Spinal cord (tissue), 10 donors: Measurements from ENCODE around the gene BCLAF1. TPM values are rescaled to one million over a fixed set of nuclear protein-coding genes. Genes with fewer than 3 reads are reported as not detected.
"Not testable (repeated sequence)": the region's sequence is repeated elsewhere in the genome, so short reads cannot be mapped to it uniquely, and the experiment has no call there.

ENCODE experiments used
- DNase-seq, 6 donors: peaks; one replicate each; pipeline versions ENCODE4 v3.0.0 to v3.0.0-alpha.2; 2013 to 2015; ENCODE audit warnings: low spot score in 6 of 6, low read depth in 4 of 6
- H3K27ac ChIP-seq: one replicate; pipeline ENCODE4 v1.5.1; 2013; ENCODE audit warnings: low read depth, low read length, control low read depth
- H3K27me3 ChIP-seq: one replicate; pipeline ENCODE4 v1.6.1; 2013; ENCODE audit warnings: low read length; ENCODE audit not compliant: control insufficient read depth, insufficient read depth
- H3K36me3 ChIP-seq: one replicate; pipeline ENCODE4 v1.6.1; 2013; ENCODE audit warnings: low read length; ENCODE audit not compliant: control insufficient read depth, insufficient read depth
- H3K4me1 ChIP-seq: one replicate; pipeline ENCODE4 v1.6.1; 2013; ENCODE audit warnings: low read length; ENCODE audit not compliant: control insufficient read depth, insufficient read depth
- H3K4me3 ChIP-seq: one replicate; pipeline ENCODE4 v1.5.1; 2013; ENCODE audit warnings: low read depth, low read length, control low read depth
- H3K9me3 ChIP-seq: one replicate; pipeline ENCODE4 v1.6.1; 2013; ENCODE audit warnings: low read length; ENCODE audit not compliant: control insufficient read depth, insufficient read depth
- WGBS: methylation state at CpG from one replicate; pipeline ENCODE4 v1.1.5; 2013; ENCODE audit warnings: missing lambda C conversion rate; ENCODE audit not compliant: insufficient coverage; 5-methylcytosine and 5-hydroxymethylcytosine counted together
- polyA plus RNA-seq, 2 donors: library from polyadenylated mRNA; unstranded; fragments of 120-200 nt; gene quantifications; one replicate each; pipeline ENCODE4 v1.2.1, GENCODE V29; 2013; ENCODE audit not compliant: insufficient read length in 2 of 2
- total RNA-seq, 2 donors: library from RNA; depleted of rRNA in 1 of 2; stranded (reverse); fragments of 120-200 nt in 1 of 2; fragments of >200 nt in 1 of 2; gene quantifications; one replicate each; pipeline versions ENCODE4 v1.2.3 to v1.2.4, GENCODE V29; 2013 to 2014
- donor health status: healthy.

Gene BCLAF1
- total and polyA plus RNA-seq, 4 donors, result 109 to 255 (median 187) TPM

- Histone ChIP-seq H3K4me1 (no peaks in the 10 kb centered on the region), H3K27me3 (no peaks in the 10 kb centered on the region), H3K27ac (no peak overlapping the region), H3K9me3 (no peaks in the 10 kb centered on the region), H3K36me3 (no peaks in the 10 kb centered on the region), H3K4me3 (no peak overlapping the region)
- WGBS, result 100% methylated on average over 1 of the region's 4 CpGs
- DNase-seq, result no peak
Measured at GRCh38 chr6:136315594-136315993, 25.9 kb upstream of the BCLAF1 start.

GRCh38 chr6:136312975-136313374 lies 23.3 kb upstream of the BCLAF1 start:
- no peak overlapping the region for H3K27ac ChIP-seq
- no peaks in the 10 kb centered on the region for H3K9me3 ChIP-seq
- no CpG with 5 or more reads among the region's 3 CpGs for WGBS
- H3K36me3 ChIP-seq, result no peaks in the 10 kb centered on the region
- H3K4me1 ChIP-seq, result no peaks in the 10 kb centered on the region
- DNase-seq, result no peak
- H3K4me3 ChIP-seq, result no peak overlapping the region
- no peaks in the 10 kb centered on the region for H3K27me3 ChIP-seq

DNA sequence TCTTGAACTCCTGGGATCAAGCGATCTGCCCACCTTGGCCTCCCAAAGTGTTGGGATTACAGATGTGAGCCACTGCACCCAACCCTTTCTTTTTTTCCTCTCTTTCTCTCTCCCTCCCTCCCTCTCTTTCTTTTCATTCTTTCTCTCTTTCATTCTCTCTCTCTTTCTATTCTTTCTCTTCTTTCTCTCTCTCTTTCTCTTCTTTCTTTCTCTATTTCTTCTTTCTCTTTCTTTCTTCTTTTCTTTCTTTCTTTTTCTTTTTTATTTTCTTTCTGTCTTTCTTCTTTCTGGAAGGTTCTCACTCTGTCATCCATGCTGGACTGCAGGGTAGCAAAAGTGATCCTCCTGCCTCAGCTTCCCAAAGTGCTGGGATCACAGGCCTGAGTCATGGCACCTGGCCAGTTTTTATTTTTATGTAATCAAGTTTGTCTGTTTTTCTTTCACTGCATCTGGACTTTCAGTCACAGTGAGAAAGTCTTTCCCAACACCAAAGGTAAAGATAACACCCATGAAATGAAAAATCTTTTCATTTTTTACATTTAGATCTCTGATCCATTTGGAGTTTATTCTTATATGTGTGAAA lies 20.2 kb upstream of the BCLAF1 start:
- H3K36me3 ChIP-seq, result no peaks in the 10 kb centered on the region
- no peaks in the 10 kb centered on the region for H3K9me3 ChIP-seq
- DNase-seq, result no peak
- H3K4me1 ChIP-seq, result peaks cover 11% of the 10 kb centered on the region
- 92% methylated on average over 1 of the region's 1 CpG for WGBS
- H3K27me3 ChIP-seq, result no peaks in the 10 kb centered on the region
- H3K4me3 ChIP-seq, result no peak overlapping the region
- no peak overlapping the region for H3K27ac ChIP-seq

DNA sequence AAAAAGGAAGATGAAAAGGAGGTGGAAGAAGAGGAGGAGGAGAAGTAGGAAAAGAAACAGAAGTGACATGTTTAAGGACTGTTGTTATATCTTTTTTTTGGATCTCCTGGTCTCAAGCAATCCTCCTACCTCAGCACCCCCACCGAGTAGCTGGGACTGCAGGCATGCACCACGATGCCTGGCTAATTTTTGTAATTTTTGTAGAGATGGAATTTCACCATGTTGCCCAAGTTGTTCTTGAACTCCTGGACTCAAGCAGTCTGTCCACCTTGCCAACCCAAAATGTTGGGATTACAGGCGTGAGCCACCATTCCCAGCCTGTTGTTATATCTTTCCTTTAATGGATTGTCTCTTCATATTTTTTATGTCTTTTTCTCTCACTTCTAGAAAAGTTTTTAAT lies 19.5 kb upstream of the BCLAF1 start:
- Histone ChIP-seq H3K27ac (no peak overlapping the region), H3K4me3 (no peak overlapping the region), H3K27me3 (no peaks in the 10 kb centered on the region), H3K4me1 (peaks cover 11% of the 10 kb centered on the region), H3K36me3 (no peaks in the 10 kb centered on the region), H3K9me3 (no peaks in the 10 kb centered on the region)
- no peak for DNase-seq
- no CpG with 5 or more reads among the region's 3 CpGs for WGBS

- H3K4me3 ChIP-seq, H3K27me3 ChIP-seq, H3K36me3 ChIP-seq, H3K27ac ChIP-seq, H3K9me3 ChIP-seq, DNase-seq: not testable (repeated sequence)
- WGBS, result no CpG with 5 or more reads among the region's 1 CpG
- peaks cover 11% of the 10 kb centered on the region for H3K4me1 ChIP-seq
Measured at GRCh38 chr6:136308469-136308868, 18.8 kb upstream of the BCLAF1 start.

GRCh38 chr6:136307351-136307750 lies 17.7 kb upstream of the BCLAF1 start:
- Histone ChIP-seq H3K27ac (no peak overlapping the region), H3K4me3 (no peak overlapping the region), H3K36me3 (no peaks in the 10 kb centered on the region), H3K27me3 (no peaks in the 10 kb centered on the region), H3K9me3 (no peaks in the 10 kb centered on the region), H3K4me1 (peaks cover 11% of the 10 kb centered on the region)
- DNase-seq, result no peak

- WGBS, result no CpG with 5 or more reads among the region's 1 CpG
- H3K4me1 ChIP-seq, result peaks cover 11% of the 10 kb centered on the region
- DNase-seq, result peak in 2 of 6 donors; percentile 56 to 63
- H3K9me3 ChIP-seq, result no peaks in the 10 kb centered on the region
- no peaks in the 10 kb centered on the region for H3K36me3 ChIP-seq
- no peak overlapping the region for H3K4me3 ChIP-seq
- no peaks in the 10 kb centered on the region for H3K27me3 ChIP-seq
- peak overlapping the region; percentile 29 for H3K27ac ChIP-seq
Measured at GRCh38 chr6:136306466-136306865, 16.8 kb upstream of the BCLAF1 start.

GRCh38 chr6:136304410-136304809 lies 14.8 kb upstream of the BCLAF1 start:
- Histone ChIP-seq H3K36me3 (no peaks in the 10 kb centered on the region), H3K4me3 (no peak overlapping the region), H3K9me3 (no peaks in the 10 kb centered on the region), H3K27ac (no peak overlapping the region), H3K27me3 (no peaks in the 10 kb centered on the region), H3K4me1 (peaks cover 11% of the 10 kb centered on the region)
- DNase-seq, result no peak
- 95% methylated on average over 4 of the region's 4 CpGs for WGBS

DNA sequence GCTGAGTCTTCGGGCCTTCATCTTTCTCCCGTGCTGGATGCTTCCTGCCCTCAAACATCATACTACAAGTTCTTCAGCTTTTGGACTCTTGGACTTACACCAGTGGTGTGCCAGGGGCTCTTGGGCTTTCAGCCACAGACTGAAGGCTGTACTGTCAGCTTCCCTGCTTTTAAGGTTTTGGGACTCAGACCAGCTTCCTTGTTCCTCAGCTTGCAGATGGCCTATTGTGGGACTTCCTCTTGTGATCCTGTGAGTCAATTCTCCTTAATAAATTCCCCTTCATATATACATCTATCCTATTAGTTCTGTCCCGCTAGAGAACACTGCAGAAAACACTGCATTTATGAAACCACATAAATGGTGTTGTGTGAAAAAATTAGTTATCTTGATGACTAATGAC lies 13.9 kb upstream of the BCLAF1 start:
- H3K27ac ChIP-seq, result no peak overlapping the region

DNA sequence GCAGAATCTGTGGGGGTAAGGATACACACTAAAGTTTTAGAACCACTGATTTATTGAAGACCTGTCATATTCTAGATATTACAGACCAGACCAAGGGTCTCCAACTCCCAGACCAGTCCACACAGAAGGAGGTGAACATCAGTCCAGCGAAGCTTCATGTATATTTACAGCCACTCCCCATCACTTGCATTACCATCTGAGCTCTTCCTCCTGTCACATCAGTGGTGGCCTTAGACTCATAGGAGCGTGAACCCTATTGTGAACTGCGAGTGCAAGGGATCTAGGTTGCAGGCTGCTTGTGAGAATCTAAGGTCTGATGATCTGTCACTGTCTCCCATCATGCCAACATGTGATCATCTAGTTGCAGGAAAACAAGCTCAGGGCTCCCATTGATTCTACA lies 5.0 kb upstream of the BCLAF1 start:
- no peak overlapping the region for H3K4me3 ChIP-seq
- no peaks in the 10 kb centered on the region for H3K36me3 ChIP-seq
- H3K27me3 ChIP-seq, result no peaks in the 10 kb centered on the region
- H3K27ac ChIP-seq, result no peak overlapping the region
- WGBS, result 100% methylated on average over 1 of the region's 3 CpGs
- H3K4me1 ChIP-seq, result peaks cover 8% of the 10 kb centered on the region
- DNase-seq, result no peak
- no peaks in the 10 kb centered on the region for H3K9me3 ChIP-seq

More for the DNA sequence above, 13.9 kb upstream of the BCLAF1 start:
- WGBS, result 93% methylated on average over 2 of the region's 3 CpGs
- DNase-seq, result no peak
- Histone ChIP-seq H3K4me1 (peaks cover 11% of the 10 kb centered on the region), H3K9me3 (no peaks in the 10 kb centered on the region), H3K4me3 (no peak overlapping the region), H3K27me3 (no peaks in the 10 kb centered on the region), H3K36me3 (no peaks in the 10 kb centered on the region)
